Natural killer cell (primary cell): ENCODE data around the gene C15orf62. TPM values are rescaled to one million over a fixed set of nuclear protein-coding genes. Genes with fewer than 3 reads are reported as not detected.
A peak's percentile ranks its signal among the peaks of the same experiment; 100 is the strongest.

ENCODE experiments used
- ATAC-seq, 3 donors: fragments of 150-1000 bp in 2 of 3; fragments of 200-7000 bp in 1 of 3; cut with Tn5 transposase; 1 replicate in 1 of 3; 2 replicates in 2 of 3; pipeline ENCODE4 v1.10.0; 2021; ENCODE audit warnings: mild to moderate bottlenecking in 2 of 3, moderate library complexity in 2 of 3
- DNase-seq, 2 donors: peaks; one replicate each; pipeline versions ENCODE4 v3.0.0 to v3.0.0-alpha.2; 2013 to 2021; ENCODE audit warnings: mixed read lengths in 1 of 2
- H3K27ac ChIP-seq: one replicate; pipeline ENCODE4 v1.5.1; 2013; ENCODE audit warnings: mild to moderate bottlenecking, low read length
- H3K27me3 ChIP-seq: one replicate; pipeline ENCODE4 v1.6.1; 2013; ENCODE audit warnings: low read length; ENCODE audit not compliant: control insufficient read depth, insufficient read depth
- H3K36me3 ChIP-seq: one replicate; pipeline ENCODE4 v1.6.1; 2013; ENCODE audit warnings: low read length; ENCODE audit not compliant: control insufficient read depth, insufficient read depth
- H3K4me1 ChIP-seq: one replicate; pipeline ENCODE4 v1.6.1; 2013; ENCODE audit warnings: low read length; ENCODE audit not compliant: control insufficient read depth, insufficient read depth
- H3K4me3 ChIP-seq: one replicate; pipeline ENCODE4 v1.5.1; 2013; ENCODE audit warnings: low read length
- H3K9me3 ChIP-seq: one replicate; pipeline ENCODE4 v1.6.1; 2013; ENCODE audit warnings: low read length; ENCODE audit not compliant: control insufficient read depth, insufficient read depth
- H3K27ac Mint-ChIP-seq, 2 donors: one replicate each; pipeline ENCODE4 v1.8.0; 2022; ENCODE audit warnings: mild to moderate bottlenecking in 2 of 2, mixed read lengths in 2 of 2, moderate library complexity in 1 of 2
- H3K27me3 Mint-ChIP-seq, 2 donors: one replicate each; pipeline ENCODE4 v1.8.0; 2022; ENCODE audit warnings: low read depth in 2 of 2, mixed read lengths in 2 of 2
- H3K36me3 Mint-ChIP-seq: one replicate; pipeline ENCODE4 v1.8.0; 2022; ENCODE audit warnings: mixed read lengths
- H3K4me1 Mint-ChIP-seq, 2 donors: one replicate each; pipeline ENCODE4 v1.8.0; 2022; ENCODE audit warnings: mixed read lengths in 2 of 2
- H3K4me3 Mint-ChIP-seq: one replicate; pipeline ENCODE4 v1.8.0; 2022; ENCODE audit warnings: mild to moderate bottlenecking, moderate library complexity, mixed read lengths
- H3K9me3 Mint-ChIP-seq, 2 donors: one replicate each; pipeline ENCODE4 v1.8.0; 2022; ENCODE audit warnings: mixed read lengths in 2 of 2
- WGBS: methylation state at CpG from one replicate; pipeline ENCODE4 v1.1.7; 2013; ENCODE audit warnings: missing lambda C conversion rate; ENCODE audit not compliant: insufficient coverage; 5-methylcytosine and 5-hydroxymethylcytosine counted together
- intact Hi-C: fragments of 100-400 bp; cut with micrococcal nuclease; formaldehyde crosslinking; loops from one replicate; pipeline ENCODE4 v1.14.2; 2022
- total RNA-seq, 4 donors: library from RNA; stranded (reverse); fragments of 120-200 nt in 1 of 4; gene quantifications; one replicate each; pipeline versions ENCODE4 v1.2.3 to v1.2.4, GENCODE V29; 2013 to 2022
- TF ChIP-seq, protein P1 (sequence below): fragments of 200-600 bp; IDR thresholded peaks from one replicate; pipeline ENCODE4 v1.8.0; 2022; ENCODE audit warnings: antibody characterized with exemption

Gene C15orf62
- total RNA-seq, 3 donors from 2014 or later (not counting 1 experiment from before 2014, with no cell fraction given), result 0.64 to 1.4 (median 0.80) TPM

DNA sequence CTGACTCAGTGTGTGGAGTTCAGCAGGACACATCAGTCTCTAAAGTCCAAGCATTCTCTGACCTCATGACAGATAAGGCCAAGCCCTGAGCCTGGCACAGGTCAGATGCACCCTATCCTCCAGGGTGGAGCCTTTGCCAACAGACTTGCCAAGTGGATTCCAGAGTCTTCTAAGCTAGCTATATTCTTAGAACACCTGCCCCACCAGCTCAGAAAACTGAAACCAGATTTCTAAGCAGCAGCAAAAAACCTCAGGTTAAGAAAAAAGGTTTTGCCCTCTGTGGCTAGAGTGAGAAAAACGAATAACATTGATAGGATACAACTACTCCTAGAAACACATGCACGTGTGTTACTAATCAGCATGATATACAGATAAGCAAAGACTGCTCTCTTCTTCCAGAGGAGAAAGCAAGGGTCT lies 26.3 kb upstream of the C15orf62 start:
- Mint-ChIP-seq H3K4me3 (peak overlapping the region; percentile 80), H3K4me1 (peaks cover 55 to 58% of the 10 kb centered on the region in 2 donors), H3K36me3 (no peaks in the 10 kb centered on the region), H3K9me3 (no peaks in the 10 kb centered on the region), H3K27me3 (no peaks in the 10 kb centered on the region), H3K27ac (peak overlapping the region; percentile 94 to 96)
- H3K4me3 ChIP-seq, result no peak overlapping the region
- ATAC-seq (peak in 1 of 3 donors; percentile 48), DNase-seq (no peak)
- peak overlapping the region; percentile 75 for H3K27ac ChIP-seq
- intact Hi-C loops, result loop anchor here (5.0 kb wide), 1 partner anchor 41 kb away; no protein-coding TSS in a partner anchor
- H3K4me1 ChIP-seq, result peaks cover 55% of the 10 kb centered on the region
- no peaks in the 10 kb centered on the region for H3K27me3 ChIP-seq
- WGBS, result 41% methylated on average over 2 of the region's 2 CpGs
- TF ChIP-seq, protein P1, sequence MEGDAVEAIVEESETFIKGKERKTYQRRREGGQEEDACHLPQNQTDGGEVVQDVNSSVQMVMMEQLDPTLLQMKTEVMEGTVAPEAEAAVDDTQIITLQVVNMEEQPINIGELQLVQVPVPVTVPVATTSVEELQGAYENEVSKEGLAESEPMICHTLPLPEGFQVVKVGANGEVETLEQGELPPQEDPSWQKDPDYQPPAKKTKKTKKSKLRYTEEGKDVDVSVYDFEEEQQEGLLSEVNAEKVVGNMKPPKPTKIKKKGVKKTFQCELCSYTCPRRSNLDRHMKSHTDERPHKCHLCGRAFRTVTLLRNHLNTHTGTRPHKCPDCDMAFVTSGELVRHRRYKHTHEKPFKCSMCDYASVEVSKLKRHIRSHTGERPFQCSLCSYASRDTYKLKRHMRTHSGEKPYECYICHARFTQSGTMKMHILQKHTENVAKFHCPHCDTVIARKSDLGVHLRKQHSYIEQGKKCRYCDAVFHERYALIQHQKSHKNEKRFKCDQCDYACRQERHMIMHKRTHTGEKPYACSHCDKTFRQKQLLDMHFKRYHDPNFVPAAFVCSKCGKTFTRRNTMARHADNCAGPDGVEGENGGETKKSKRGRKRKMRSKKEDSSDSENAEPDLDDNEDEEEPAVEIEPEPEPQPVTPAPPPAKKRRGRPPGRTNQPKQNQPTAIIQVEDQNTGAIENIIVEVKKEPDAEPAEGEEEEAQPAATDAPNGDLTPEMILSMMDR, result no peak
- no peaks in the 10 kb centered on the region for H3K9me3 ChIP-seq
- peaks cover 43% of the 10 kb centered on the region for H3K36me3 ChIP-seq

DNA sequence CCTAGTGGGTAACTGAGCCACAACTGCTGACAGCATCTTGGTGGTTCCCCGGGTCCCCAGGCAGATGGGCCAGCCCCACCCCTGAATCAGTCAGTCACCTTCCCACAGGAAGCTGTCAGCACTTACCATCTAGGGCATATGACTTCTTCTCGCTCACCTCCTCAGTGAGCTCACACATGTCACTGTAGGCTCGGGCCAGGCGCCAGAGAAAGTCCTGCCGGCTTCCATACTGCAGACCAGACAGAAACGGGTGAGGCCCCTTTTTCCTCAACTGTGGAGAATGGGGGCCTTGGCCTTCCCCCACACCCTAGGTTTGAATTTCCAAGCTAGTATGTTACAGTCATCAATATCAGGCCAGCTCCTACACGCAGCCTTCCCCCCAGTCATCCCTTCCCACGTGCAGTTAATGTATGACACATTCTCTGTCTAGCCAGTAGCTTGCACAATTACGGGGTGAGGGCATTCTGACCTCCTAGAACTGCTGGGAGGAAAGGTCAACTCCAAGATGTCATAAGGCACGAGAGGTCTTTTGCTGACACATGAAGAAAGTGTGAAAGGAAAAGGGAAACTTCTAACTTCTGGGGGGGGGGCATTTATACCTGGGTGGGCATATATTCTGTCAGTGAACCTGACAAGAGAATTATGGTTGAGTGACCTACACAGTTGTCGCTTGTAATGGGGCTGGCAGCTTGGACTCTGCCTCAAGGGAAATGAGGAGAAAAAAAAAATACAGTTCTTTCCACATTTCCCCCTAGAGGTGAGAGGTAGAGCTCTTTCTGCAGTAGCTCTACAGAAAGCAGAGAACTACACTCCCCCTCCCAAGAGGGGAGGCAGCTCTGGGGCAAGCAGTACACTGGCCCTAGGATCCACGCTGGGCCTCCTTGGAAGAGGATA lies 25.6 kb upstream of the C15orf62 start:
- Histone ChIP-seq H3K4me1 (peaks cover 55% of the 10 kb centered on the region), H3K27ac (peak overlapping the region; percentile 75), H3K4me3 (no peak overlapping the region), H3K36me3 (peaks cover 38% of the 10 kb centered on the region), H3K9me3 (no peaks in the 10 kb centered on the region), H3K27me3 (no peaks in the 10 kb centered on the region)
- ATAC-seq, result peak; percentile 83 to 94 (median 90)
- Mint-ChIP-seq H3K4me3 (peak overlapping the region; percentile 80), H3K27me3 (no peaks in the 10 kb centered on the region), H3K36me3 (no peaks in the 10 kb centered on the region), H3K27ac (peak overlapping the region; percentile 94 to 96), H3K4me1 (peaks cover 55 to 58% of the 10 kb centered on the region in 2 donors), H3K9me3 (no peaks in the 10 kb centered on the region)
- 42% methylated on average over 11 of the region's 12 CpGs for WGBS
- TF ChIP-seq, protein P1, result no peak
- intact Hi-C loops, result loop anchor here (1.0 to 5.0 kb wide), 3 partner anchors 10 to 42 kb away; no protein-coding TSS in a partner anchor
- DNase-seq, result peak; percentile 70 to 88

DNA sequence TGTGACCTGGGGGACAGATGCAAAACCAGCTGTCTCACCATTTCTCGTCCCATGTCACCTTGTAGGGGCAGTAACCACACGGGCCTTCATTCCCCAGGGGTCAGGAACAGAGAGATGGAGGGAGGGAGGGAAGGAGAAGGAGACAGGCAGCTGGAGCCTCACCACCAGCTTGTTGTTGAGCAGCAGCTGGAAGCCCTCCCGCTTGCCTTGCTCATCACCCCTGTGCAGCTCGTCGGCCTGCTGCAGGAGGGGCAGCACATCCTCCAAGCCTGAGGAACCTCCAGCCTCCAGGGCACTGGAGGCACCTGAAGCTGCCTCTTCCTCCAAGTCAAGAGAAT lies 25.0 kb upstream of the C15orf62 start:
- whole genome bisulfite sequencing, result 83% methylated on average over 5 of the region's 5 CpGs
- peak overlapping the region; percentile 75 for H3K27ac ChIP-seq
- H3K36me3 Mint-ChIP-seq, result no peaks in the 10 kb centered on the region
- no peak for ATAC-seq
- peaks cover 55 to 62% of the 10 kb centered on the region in 2 donors for H3K4me1 Mint-ChIP-seq
- H3K27me3 Mint-ChIP-seq, result no peaks in the 10 kb centered on the region
- H3K9me3 Mint-ChIP-seq, result no peaks in the 10 kb centered on the region
- peaks cover 36% of the 10 kb centered on the region for H3K36me3 ChIP-seq
- peaks cover 55% of the 10 kb centered on the region for H3K4me1 ChIP-seq
- H3K27me3 ChIP-seq, result no peaks in the 10 kb centered on the region
- no peak for DNase-seq
- TF ChIP-seq, protein P1, result no peak
- peak overlapping the region; percentile 80 for H3K4me3 Mint-ChIP-seq
- peak overlapping the region; percentile 94 to 96 for H3K27ac Mint-ChIP-seq
- H3K4me3 ChIP-seq, result no peak overlapping the region
- intact Hi-C loops, result loop anchor here (1.0 to 5.0 kb wide), 3 partner anchors 10 to 42 kb away; no protein-coding TSS in a partner anchor
- no peaks in the 10 kb centered on the region for H3K9me3 ChIP-seq
